Testis (tissue), 3 donors: ENCODE data around the gene LIPA. TPM values are rescaled to one million over a fixed set of nuclear protein-coding genes. Genes with fewer than 3 reads are reported as not detected.

ENCODE experiments used
- DNase-seq: peaks from one replicate; pipeline ENCODE4 v3.0.0-alpha.2; 2019
- H3K27ac ChIP-seq, 2 donors: fragments of 200-600 bp; sonication (generic); one replicate each; pipeline ENCODE4 v1.5.1; 2019
- H3K27me3 ChIP-seq: fragments of 200-600 bp; sonication (generic); one replicate; pipeline ENCODE4 v1.5.1; 2019
- H3K36me3 ChIP-seq: fragments of 200-600 bp; sonication (generic); one replicate; pipeline ENCODE4 v1.5.1; 2017; ENCODE audit warnings: low read depth; ENCODE audit errors: missing control alignments
- H3K4me1 ChIP-seq: fragments of 200-600 bp; sonication (generic); one replicate; pipeline ENCODE4 v1.5.1; 2019
- H3K4me3 ChIP-seq, 2 donors: fragments of 200-600 bp; sonication (generic); one replicate each; pipeline ENCODE4 v1.5.1; 2017 to 2019
- H3K9me3 ChIP-seq: fragments of 200-600 bp; sonication (generic); one replicate; pipeline ENCODE4 v1.5.1; 2017
- POLR2A ChIP-seq: fragments of 450-650 bp; IDR thresholded peaks from one replicate; pipeline ENCODE4 v1.6.1; 2017; ENCODE audit warnings: antibody characterized with exemption, mild to moderate bottlenecking, moderate library complexity
- WGBS, 2 donors: methylation state at CpG; one replicate each; pipeline ENCODE4 v1.1.5; 2018; 5-methylcytosine and 5-hydroxymethylcytosine counted together
- intact Hi-C: fragments of 100-400 bp; cut with DNase I; formaldehyde crosslinking; loops from one replicate; pipeline ENCODE4 v1.15.1; 2023; ENCODE audit warnings: low total_unique reads
- polyA plus RNA-seq: library from polyadenylated mRNA; stranded (reverse); fragments of 350-450 nt; fragmentation: Illumina TruSeq; extraction: RNeasy Lipid Tissue Mini Kit (QIAGEN cat#74804); gene quantifications from one replicate; pipeline ENCODE4 v1.2.3, GENCODE V29; 2014; ENCODE audit warnings: low read depth, low replicate concordance; ENCODE audit not compliant: insufficient read depth
- total RNA-seq, 2 donors: library from RNA; depleted of rRNA; stranded (reverse); fragments of >200 nt; gene quantifications; one replicate each; pipeline ENCODE4 v1.2.3, GENCODE V29; 2016
- TF ChIP-seq, protein P1 (sequence below), 3 experiments: fragments of 450-650 bp in 2 of 3; fragments of 200-600 bp in 1 of 3; sonication (generic) in 1 of 3; IDR thresholded peaks; one replicate each; pipeline ENCODE4 v1.5.1; 2016 to 2019; ENCODE audit warnings: antibody characterized with exemption in 3 of 3, mild to moderate bottlenecking in 2 of 3, moderate library complexity in 1 of 3

Gene LIPA
- total and polyA plus RNA-seq, 3 donors from 2014 or later = 13.3 to 32.3 (median 13.9) TPM

- peak; percentile 29 for DNase-seq
- Histone ChIP-seq H3K36me3 (no peaks in the 10 kb centered on the region), H3K4me3 (no peak overlapping the region), H3K4me1 (no peaks in the 10 kb centered on the region), H3K9me3 (no peaks in the 10 kb centered on the region), H3K27me3 (no peaks in the 10 kb centered on the region), H3K27ac (no peak overlapping the region)
- WGBS, 2 donors = 78 to 85% methylated on average over 12 of the region's 12 CpGs
- TF ChIP-seq POLR2A = no peak
- TF ChIP-seq, protein P1, sequence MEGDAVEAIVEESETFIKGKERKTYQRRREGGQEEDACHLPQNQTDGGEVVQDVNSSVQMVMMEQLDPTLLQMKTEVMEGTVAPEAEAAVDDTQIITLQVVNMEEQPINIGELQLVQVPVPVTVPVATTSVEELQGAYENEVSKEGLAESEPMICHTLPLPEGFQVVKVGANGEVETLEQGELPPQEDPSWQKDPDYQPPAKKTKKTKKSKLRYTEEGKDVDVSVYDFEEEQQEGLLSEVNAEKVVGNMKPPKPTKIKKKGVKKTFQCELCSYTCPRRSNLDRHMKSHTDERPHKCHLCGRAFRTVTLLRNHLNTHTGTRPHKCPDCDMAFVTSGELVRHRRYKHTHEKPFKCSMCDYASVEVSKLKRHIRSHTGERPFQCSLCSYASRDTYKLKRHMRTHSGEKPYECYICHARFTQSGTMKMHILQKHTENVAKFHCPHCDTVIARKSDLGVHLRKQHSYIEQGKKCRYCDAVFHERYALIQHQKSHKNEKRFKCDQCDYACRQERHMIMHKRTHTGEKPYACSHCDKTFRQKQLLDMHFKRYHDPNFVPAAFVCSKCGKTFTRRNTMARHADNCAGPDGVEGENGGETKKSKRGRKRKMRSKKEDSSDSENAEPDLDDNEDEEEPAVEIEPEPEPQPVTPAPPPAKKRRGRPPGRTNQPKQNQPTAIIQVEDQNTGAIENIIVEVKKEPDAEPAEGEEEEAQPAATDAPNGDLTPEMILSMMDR (IDR thresholded peaks at IDR 0.05) = no peak
- intact Hi-C loops = no loop called here
These were observed 16.3 kb downstream of the LIPA start for GRCh38 chr10:89235073-89235798.

GRCh38 chr10:89233033-89233432 lies 18.5 kb downstream of the LIPA start:
- intact Hi-C loops = no loop called here
- TF ChIP-seq, protein P1 (IDR thresholded peaks at IDR 0.05) = no peak
- TF ChIP-seq POLR2A = no peak
- Histone ChIP-seq H3K27ac (no peak overlapping the region), H3K4me1 (no peaks in the 10 kb centered on the region), H3K36me3 (no peaks in the 10 kb centered on the region), H3K27me3 (no peaks in the 10 kb centered on the region), H3K9me3 (no peaks in the 10 kb centered on the region), H3K4me3 (no peak overlapping the region)
- WGBS, 2 donors = 90 to 94% methylated on average over 2 of the region's 2 CpGs
- DNase-seq = no peak

- Histone ChIP-seq H3K4me3 (no peak overlapping the region), H3K9me3 (no peaks in the 10 kb centered on the region), H3K36me3 (no peaks in the 10 kb centered on the region), H3K27me3 (no peaks in the 10 kb centered on the region), H3K4me1 (no peaks in the 10 kb centered on the region), H3K27ac (no peak overlapping the region)
- intact Hi-C loops = no loop called here
- DNase-seq = no peak
- TF ChIP-seq, protein P1 (IDR thresholded peaks at IDR 0.05) = no peak
- no peak for TF ChIP-seq POLR2A
These were observed 22.6 kb downstream of the LIPA start for GRCh38 chr10:89228962-89229361.

DNA sequence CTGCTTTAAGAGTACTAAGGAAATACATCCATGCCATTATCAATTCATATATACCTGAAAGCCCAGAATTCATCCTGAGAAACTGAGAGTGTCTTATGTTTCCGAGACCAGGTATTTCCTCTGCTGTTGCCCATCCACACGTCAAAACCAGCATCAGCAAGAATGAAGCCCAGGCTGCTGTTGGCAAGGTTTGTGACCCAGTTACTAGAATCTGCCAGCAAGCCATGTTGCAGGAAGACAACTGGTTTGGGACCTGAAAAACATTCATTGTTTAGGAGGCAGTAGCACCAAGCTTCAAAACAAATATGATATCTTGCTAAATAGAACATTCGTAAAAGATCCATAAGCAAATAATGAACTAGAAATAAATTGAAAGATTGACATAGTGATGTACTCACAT lies 23.4 kb downstream of the LIPA start:
- H3K27me3 ChIP-seq = no peaks in the 10 kb centered on the region
- H3K36me3 ChIP-seq = no peaks in the 10 kb centered on the region
- no peaks in the 10 kb centered on the region for H3K4me1 ChIP-seq
- WGBS, 2 donors = 90 to 91% methylated on average over 3 of the region's 3 CpGs
- TF ChIP-seq, protein P1 (IDR thresholded peaks at IDR 0.05) = no peak
- TF ChIP-seq POLR2A = no peak
- intact Hi-C loops = no loop called here
- H3K27ac ChIP-seq = no peak overlapping the region
- H3K9me3 ChIP-seq = no peaks in the 10 kb centered on the region
- H3K4me3 ChIP-seq = no peak overlapping the region
- DNase-seq = no peak

GRCh38 chr10:89226891-89227290 lies 24.7 kb downstream of the LIPA start:
- no peak for TF ChIP-seq POLR2A
- TF ChIP-seq, protein P1 (IDR thresholded peaks at IDR 0.05) = no peak
- 83 to 97% methylated on average over 1 of the region's 1 CpG for WGBS, 2 donors
- Histone ChIP-seq H3K9me3 (no peaks in the 10 kb centered on the region), H3K4me3 (no peak overlapping the region), H3K27ac (no peak overlapping the region), H3K4me1 (no peaks in the 10 kb centered on the region), H3K27me3 (no peaks in the 10 kb centered on the region), H3K36me3 (no peaks in the 10 kb centered on the region)
- no peak for DNase-seq
- intact Hi-C loops = no loop called here
